HL-60/S4 (cell line): ENCODE results near the gene NDUFS7.
"Not testable (repeated sequence)": the region's sequence is repeated elsewhere in the genome, so short reads cannot be mapped to it uniquely, and the experiment has no call there.

Experiments used
- in situ Hi-C: fragments of 300-500 bp; cut with MboI; formaldehyde crosslinking; loops from 2 replicates; pipeline ENCODE4 v1.14.3; 2022; ENCODE audit warnings: low sequenced_read_pairs

Gene NDUFS7

DNA sequence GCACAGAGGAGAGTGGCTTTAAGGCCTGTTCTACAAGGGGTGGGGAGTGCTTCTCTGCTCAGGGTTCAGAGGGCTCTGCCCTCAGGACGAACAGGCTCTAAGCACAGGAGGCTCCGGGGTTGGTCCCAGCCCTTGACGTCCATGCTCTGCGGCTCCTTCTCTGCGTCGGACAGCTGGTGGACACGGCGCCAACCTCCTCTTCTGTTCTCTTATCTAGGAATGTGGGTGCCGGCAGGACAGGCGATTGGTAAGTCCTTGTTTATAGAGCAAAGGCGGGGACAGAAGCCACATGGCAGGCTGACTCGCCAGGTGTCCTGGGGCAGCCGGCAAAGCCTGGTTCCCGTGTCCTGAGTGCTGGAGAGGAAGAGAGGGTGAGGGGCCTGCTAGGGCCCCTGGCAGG is 46.0 kb downstream of the NDUFS7 start:
- in situ Hi-C loops = no loop called here

DNA sequence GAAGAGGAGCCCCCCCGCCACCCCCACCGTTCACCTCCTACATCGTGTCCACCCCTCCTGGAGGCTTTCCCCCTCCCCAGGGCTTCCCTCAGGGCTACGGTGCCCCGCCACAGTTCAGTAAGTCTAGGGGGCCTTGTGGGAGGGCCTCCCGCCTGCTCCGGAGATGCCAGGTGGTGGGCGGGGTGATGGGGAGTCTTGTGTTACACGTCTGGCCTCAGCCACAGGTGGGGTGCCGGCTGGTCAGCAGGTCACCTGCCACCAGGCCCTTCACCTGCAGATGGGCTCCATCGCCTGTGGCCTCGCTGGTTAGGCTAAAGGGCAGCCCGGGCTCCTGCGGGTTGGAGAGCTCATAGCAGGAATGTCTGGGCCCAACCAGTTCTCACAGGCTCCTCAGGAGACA is 46.5 kb downstream of the NDUFS7 start:
- in situ Hi-C loops = no loop called here

DNA sequence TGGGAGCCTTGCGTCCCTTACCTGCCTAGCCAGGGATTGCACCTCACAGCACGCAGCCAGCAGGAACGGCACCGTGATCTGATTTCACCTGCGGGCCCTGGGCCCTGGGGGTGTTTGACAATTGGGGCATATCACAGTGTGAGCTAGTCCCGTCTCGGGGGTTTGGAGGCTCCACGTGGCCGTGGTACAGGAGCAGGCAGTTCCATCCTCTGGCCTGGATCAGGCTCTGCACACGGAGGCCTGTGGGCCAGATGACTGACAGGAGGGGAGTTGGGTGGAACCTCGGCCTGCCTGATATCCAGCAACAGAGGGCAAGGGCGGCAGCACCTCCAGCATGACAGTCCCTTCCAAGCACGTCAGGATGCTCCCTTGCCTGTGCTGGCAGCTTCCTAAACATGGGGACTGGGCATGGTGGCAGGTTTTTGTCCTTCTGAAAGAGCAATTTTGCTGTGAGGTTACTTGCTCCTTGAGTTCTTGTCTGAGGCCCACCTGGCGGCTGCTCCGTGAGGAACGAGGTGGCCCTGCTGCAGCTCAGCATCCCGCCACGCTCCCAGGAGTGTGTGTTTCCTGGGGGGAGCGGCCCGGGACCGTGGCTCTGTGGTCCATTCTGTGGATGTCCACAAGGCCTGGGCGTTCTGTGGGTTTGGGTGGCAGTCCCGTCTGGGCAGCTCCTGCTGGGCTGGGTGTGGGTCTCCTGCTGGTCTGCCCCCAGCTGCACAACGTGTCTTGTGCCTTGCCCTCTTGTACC is 48.2 kb downstream of the NDUFS7 start:
- in situ Hi-C loops = no loop called here

DNA sequence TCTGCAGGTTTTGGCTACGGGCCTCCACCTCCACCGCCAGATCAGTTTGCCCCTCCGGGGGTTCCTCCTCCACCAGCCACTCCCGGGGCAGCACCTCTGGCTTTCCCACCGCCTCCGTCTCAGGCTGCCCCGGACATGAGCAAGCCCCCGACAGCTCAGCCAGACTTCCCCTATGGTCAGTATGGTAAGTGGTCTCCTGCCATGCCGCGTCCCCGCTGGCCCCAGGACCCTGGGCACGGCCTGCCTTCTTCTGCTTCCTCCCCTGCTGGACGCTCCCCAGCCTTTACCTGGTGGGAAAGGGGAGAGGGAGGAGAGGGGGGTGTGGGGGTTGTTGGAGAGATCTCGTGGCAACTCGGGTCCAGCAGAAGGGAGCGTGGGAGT is 48.8 kb downstream of the NDUFS7 start:
- in situ Hi-C loops = no loop called here

DNA sequence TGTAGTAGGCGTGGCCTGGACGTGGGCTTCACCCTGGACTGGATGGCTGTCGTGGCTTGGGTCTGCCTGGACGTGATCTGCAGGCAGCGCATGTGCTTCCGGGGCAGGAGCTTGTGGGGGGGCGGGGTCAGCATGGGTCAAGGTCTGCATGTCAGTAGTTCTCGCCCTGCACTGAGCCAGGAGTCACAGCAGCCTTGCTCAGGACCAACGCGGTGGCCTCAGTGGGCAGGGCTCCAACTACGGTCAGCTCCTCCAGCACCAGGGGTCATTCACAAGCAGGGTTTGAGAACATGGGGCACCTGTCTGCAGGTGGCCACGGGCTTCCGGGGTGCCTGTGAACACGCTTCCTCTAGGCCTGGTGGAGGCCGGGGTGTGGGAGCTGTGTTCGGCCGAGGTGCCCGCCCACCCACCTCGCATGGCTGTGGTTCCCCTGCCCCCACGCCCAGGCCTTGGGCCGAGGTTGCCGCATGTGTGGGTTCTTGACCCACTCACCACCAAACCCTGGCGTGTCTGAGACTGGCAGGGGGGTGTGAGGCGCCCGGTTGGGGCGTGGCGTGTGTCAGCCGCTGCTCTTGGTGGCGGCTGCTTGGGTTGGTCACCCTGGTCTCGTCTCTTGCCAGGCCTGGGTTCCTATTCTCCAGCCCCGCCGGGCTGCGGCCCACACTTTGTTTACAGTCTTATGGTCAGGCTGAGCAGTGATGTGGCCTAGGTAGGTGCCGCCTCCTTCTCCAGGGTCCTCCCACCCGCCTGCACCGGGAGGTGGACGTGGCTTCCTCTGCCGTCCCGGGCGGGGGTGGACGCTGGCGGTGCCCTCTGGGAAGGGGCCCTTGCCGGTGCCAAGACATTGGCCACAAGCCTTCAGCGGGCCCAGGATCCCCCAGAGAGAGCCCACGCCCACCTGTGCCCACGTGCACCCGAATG is 49.7 kb downstream of the NDUFS7 start:
- in situ Hi-C loops = no loop called here

DNA sequence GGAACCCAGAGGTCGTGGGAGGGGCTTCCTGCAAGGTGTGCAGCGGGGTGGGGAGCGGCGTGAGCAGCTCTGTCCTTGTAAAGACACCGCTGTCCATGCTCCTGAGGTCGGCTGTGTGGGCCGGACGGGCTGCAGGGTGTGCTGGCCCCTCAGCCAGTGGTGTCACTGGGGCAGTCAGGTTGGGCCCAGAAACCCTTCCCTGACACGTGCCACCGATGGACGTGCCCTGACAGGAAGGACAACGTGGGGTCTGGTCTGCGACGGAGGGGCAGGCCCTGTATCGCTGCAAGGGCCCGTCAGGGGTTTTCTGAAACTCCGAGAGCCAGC is 50.3 kb downstream of the NDUFS7 start:
- in situ Hi-C loops = no loop called here

DNA sequence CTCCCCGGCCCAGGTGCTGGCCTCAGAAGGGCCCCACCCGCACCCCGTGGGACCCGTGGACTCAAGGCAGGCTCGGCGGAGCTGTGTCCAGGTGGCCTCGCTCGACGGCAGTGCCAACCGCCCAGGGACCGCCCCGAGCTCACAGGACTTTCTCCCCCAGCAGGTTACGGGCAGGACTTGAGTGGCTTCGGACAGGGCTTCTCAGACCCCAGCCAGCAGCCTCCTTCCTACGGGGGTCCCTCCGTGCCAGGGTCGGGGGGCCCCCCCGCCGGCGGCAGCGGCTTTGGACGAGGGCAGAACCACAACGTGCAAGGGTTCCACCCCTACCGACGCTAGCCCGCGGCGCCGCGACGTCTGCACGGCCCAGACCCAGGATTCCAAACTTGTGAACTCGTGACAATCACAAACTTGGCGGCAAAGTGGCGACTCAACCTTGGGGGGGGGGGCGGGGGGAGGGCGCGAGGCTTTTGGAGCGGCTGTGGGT is 50.9 kb downstream of the NDUFS7 start:
- in situ Hi-C loops = no loop called here

DNA sequence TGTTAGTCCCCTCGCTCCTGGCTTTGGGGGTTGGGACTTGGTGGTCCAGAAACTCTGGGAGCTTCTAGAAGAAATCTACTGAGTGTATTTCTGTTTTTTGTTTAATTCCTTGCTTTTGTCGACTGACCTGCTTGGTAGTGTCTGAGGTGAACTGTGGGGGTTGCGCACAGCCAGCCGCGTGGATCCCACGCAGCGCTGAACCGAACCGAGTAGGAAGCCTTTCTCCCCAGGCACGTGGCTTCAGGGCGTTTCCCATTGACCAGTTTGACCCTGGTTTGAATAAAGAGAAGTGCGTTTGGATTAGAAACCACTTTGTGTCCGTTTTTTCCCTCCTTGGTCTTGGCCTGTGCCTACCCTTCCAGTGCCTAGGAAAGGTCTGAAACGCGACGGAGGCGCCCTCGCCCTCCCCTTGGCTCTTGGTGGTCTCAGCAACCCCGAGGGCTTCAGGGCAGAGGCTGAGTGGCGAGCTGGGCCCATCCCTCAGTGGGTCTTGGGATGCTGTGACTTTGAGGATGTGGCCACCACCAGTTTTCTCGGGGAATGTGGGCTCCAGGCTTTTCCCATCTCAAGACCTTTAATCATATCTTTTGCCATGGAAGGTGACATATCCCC is 51.8 kb downstream of the NDUFS7 start:
- in situ Hi-C loops = no loop called here

DNA sequence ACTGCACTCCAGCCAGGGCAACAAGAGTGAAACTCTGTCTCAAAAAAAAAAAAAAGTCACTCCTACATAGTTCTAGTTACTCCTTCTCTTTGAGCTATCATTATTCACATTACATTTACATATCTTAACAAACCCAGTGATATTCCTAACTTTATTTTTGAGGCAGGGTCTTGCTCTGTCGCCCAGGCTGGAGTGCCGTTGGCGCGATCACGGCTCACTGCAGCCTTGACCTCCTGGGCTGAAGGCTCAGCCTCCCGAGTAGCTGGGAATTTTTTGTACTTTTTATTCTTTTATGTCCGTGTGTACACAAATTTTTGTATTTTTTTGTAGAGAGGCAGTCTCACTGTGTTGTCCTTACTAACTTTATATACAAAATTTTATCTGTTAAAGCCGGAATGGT is 53.9 kb downstream of the NDUFS7 start:
- in situ Hi-C loops = no loop called here

DNA sequence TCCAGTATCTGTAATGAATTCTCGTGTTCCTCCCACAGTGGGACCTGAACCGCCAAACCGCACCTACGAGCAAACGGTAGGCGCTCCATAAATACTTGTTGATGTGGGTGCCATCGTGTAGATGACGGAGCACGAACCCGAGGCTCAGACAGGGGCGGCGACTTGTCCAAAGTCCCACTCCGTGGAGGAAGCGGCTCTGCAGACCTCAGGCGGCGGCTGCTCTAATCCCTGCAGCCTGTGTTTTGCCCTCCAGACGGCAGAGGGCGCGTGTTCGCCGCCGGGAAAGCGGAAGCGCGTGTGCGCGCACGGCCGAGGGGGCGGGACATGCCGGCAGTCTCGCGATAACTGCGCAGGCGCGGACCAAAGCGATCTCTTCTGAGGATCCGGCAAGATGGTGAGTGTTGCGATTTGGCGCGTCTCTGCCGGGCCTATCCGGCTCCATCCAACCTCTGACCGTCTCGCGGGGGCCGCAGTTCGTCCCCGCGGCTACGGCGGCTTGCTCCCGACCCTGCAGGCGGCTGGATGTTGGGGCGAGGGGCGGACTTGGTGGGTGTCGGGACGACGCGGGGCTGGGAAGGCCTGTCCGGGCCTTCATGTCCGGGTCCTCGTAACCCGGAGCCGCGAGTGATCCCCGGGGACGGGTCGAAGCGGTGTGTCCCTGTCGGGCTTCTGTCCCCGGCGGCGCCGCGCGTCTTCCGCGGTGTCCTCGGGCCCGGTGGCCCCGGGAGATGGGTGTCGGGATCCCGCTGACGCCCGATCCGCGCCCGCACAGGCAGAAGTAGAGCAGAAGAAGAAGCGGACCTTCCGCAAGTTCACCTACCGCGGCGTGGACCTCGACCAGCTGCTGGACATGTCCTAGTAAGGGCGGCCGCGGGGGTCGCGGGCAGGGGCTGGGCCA is 54.6 kb downstream of the NDUFS7 start, which contains the start of gene RPS15:
Gene RPS15 (plus strand): TSS at position 362 of the 898 bp plus-strand sequence. CDS start 30 bp downstream, at position 392.
- in situ Hi-C loops = no loop called here

DNA sequence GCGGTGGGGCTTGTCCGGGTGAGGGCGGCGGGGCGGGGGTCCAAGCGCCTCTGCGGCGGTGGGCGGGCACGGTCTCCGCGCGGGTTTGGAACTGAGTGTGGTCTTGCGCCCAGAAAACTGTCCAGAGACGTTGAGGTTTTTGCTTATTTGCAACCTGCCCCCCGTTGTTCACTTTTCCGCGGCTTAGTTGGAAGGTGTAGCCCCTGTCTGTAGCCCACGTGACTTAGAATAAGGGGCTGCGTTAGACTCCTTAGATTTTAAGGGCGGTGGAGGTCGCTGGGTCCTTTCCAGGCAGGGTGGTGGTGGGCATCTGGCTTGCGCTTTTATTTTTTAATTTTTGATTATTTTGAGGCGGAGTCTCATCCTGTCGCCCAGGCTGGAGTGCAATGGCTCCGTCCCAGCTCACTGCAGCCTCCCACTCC is 55.2 kb downstream of the NDUFS7 start:
- in situ Hi-C loops = no loop called here

DNA sequence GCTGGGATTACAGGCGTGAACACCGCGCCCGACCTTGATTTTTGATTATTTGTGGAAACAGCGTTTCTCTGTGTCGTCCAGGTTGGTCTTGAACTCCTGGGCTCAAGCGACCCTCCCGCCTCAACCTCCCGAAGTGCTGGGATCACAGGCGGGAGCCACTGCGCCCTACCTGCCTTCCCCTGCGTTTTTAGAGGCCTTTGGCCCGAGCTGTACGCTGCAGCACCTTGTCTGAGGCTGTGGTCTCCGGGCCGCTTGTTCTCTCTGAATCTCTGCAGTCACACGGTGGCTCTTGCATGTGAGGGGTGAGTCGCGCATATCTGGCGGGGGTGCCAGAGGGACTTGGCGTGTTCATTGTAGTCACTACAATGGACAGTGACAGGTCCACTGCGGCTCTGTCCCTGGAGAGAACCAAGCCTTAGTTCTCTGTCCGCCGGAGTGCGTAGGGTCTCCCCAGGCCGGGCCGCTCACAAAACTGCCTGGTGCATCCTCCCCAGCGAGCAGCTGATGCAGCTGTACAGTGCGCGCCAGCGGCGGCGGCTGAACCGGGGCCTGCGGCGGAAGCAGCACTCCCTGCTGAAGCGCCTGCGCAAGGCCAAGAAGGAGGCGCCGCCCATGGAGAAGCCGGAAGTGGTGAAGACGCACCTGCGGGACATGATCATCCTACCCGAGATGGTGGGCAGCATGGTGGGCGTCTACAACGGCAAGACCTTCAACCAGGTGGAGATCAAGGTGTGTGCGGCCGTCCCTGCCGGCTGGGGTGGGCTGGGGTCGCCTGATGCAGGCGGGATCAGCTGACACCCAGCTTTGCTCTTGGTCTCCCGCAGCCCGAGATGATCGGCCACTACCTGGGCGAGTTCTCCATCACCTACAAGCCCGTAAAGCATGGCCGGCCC is 56.1 kb downstream of the NDUFS7 start:
- in situ Hi-C loops = not testable (repeated sequence)

DNA sequence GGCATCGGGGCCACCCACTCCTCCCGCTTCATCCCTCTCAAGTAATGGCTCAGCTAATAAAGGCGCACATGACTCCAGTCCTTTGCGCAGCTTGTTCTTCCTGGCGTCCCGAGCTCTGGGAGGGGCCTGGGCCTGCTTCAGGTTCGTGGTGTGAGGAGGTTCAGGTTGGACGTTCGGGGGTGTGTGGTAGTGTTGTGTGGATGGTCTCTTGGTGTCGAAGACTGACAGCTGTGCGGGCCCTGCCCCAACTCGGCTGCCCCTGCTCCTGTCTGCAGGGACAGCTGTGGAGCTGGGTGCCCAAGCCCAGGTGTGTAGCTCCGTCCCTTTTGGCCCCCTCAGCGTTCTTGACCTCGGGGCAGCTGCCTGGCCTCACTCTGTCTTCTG is 56.7 kb downstream of the NDUFS7 start:
- in situ Hi-C loops = no loop called here

DNA sequence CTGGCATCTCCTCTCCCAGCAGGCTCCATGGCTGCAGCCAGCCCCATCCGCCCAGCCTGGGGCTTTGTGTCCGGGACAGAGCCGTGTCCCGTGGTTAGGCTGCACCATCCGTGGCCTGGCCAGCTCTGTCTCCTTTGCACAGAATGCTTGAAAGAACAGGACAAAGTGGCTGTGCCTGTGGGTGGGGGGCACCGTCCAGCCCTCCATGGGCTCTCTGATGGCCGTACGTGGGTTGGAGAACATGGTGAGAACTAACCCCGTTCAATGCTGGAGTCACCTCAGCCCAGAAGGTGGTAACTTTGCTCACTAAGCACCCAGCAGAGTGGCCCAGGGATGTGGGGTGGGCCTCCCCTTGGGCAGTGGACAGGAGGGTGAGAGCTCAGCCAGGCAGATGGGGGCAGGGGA is 57.3 kb downstream of the NDUFS7 start:
- in situ Hi-C loops = no loop called here

DNA sequence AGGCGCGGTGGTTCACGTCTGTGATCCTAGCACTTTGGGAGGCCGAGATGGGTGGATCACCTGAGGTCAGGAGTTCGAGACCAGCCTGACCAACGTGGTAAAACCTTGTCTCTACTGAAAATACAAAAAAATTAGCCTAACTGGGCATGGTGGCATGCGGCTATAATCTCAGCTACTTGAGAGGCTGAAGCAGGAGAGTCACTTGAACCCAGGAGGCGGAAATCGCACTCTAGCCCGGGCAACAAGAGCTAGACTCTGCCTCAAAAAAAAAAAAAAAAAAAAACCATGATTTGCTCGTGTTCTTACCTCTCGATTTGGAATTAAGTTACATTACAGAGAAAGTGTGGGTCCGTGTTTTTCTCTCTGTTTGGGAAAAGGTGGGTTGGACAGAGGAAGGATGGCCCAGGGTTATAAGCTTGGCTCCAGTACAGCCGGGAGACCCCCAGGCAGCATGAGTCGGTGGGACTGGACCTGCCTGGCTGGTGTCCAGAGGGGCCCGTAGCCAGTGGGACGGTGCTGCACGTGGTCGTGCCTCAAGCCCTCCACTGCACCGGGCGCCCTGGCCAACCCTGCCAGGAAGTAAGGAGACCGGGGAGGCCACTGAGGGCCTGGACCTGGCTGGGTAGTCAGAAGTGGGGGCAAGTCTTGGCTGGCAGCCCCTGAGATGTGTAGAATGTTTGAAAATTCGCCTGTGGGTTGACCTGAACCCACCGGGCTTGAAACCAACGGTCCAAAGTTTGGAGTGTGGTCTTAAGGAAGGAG is 58.2 kb downstream of the NDUFS7 start:
- in situ Hi-C loops = no loop called here
